ENCODE results near the gene GRM5.

GRM5 gene

GRCh38 chr11:88620568-88621130 lies 445.1 kb downstream of the GRM5 start:
- TF ChIP-seq CTCF (conservative IDR thresholded peaks at IDR 0.05; ENCODE audit: low read depth, low read length), result no peak
- DNase-seq (ENCODE audit: low read depth), result no peak
- no peak overlapping the region for H3K4me3 ChIP-seq (ENCODE audit: low read depth, low read length)

- no peak for TF ChIP-seq CTCF (conservative IDR thresholded peaks at IDR 0.05; ENCODE audit: low read depth, low read length)
- H3K4me3 ChIP-seq (ENCODE audit: low read depth, low read length), result no peak overlapping the region
- DNase-seq (ENCODE audit: low read depth), result no peak
Observed at GRCh38 chr11:88619656-88620385, 446.0 kb downstream of the GRM5 start.

GRCh38 chr11:88619071-88619425 lies 446.7 kb downstream of the GRM5 start:
- no peak for DNase-seq (ENCODE audit: low read depth)
- no peak for TF ChIP-seq CTCF (conservative IDR thresholded peaks at IDR 0.05; ENCODE audit: low read depth, low read length)

GRCh38 chr11:88618327-88619070 lies 447.3 kb downstream of the GRM5 start:
- no peak for DNase-seq (ENCODE audit: low read depth)
- H3K4me3 ChIP-seq (ENCODE audit: low read depth, low read length), result no peak overlapping the region
- TF ChIP-seq CTCF (conservative IDR thresholded peaks at IDR 0.05; ENCODE audit: low read depth, low read length), result no peak

More at GRCh38 chr11:88619071-88619425, 446.7 kb downstream of the GRM5 start:
- H3K4me3 ChIP-seq (ENCODE audit: low read depth, low read length), result no peak overlapping the region

- no peak overlapping the region for H3K4me3 ChIP-seq (ENCODE audit: low read depth, low read length)
- DNase-seq (ENCODE audit: low read depth), result no peak
- TF ChIP-seq CTCF (conservative IDR thresholded peaks at IDR 0.05; ENCODE audit: low read depth, low read length), result no peak
Observed at GRCh38 chr11:88617226-88617625, 448.6 kb downstream of the GRM5 start.

- H3K4me3 ChIP-seq (ENCODE audit: low read depth, low read length), result no peak overlapping the region
- peak; percentile 80 for DNase-seq (ENCODE audit: low read depth)
- no peak for TF ChIP-seq CTCF (conservative IDR thresholded peaks at IDR 0.05; ENCODE audit: low read depth, low read length)
Observed at GRCh38 chr11:88604260-88604659, 461.5 kb downstream of the GRM5 start.

Data from choroid plexus epithelial cell (primary cell).